ENCODE data around the gene ACRV1.

ACRV1 gene

GRCh38 chr11:125694951-125695350 lies 14.3 kb upstream of the ACRV1 start:
- ChIA-PET CTCF (no interaction called here), POLR2A (no interaction called here)

GRCh38 chr11:125692887-125693286 lies 12.2 kb upstream of the ACRV1 start:
- ChIA-PET POLR2A (no interaction called here), CTCF (interaction anchor here (1.1 to 1.3 kb wide), 2 partner anchors 8 to 10 kb away, joined by 3 to 4 read pairs; no protein-coding TSS in a partner anchor)
- TF ChIP-seq CTCF (IDR thresholded peaks at IDR 0.05; ENCODE audit: control extremely low read depth, extremely low read depth, low read depth, missing control alignments), result no peak
- DNase-seq (ENCODE audit: extremely low spot score), result no peak

More at GRCh38 chr11:125694951-125695350, 14.3 kb upstream of the ACRV1 start:
- no peak for TF ChIP-seq CTCF (IDR thresholded peaks at IDR 0.05; ENCODE audit: control extremely low read depth, extremely low read depth, low read depth, missing control alignments)
- no peak for DNase-seq (ENCODE audit: extremely low spot score)

- CTCF ChIA-PET, result no interaction called here
- POLR2A ChIA-PET, result no interaction called here
- DNase-seq (ENCODE audit: extremely low spot score), result no peak
- TF ChIP-seq CTCF (IDR thresholded peaks at IDR 0.05; ENCODE audit: control extremely low read depth, extremely low read depth, low read depth, missing control alignments), result no peak
Measured at GRCh38 chr11:125690006-125690405, 9.4 kb upstream of the ACRV1 start.

- CTCF ChIA-PET, result interaction anchor here (1.0 to 1.1 kb wide), 2 partner anchors 9 to 11 kb away, joined by 3 read pairs; partner anchors contain the start of gene ACRV1
- DNase-seq (ENCODE audit: extremely low spot score), result no peak
- TF ChIP-seq CTCF (IDR thresholded peaks at IDR 0.05; ENCODE audit: control extremely low read depth, extremely low read depth, low read depth, missing control alignments), result no peak
- POLR2A ChIA-PET, result no interaction called here
Measured at GRCh38 chr11:125689274-125689859, 8.7 kb upstream of the ACRV1 start.

- no peak for TF ChIP-seq CTCF (IDR thresholded peaks at IDR 0.05; ENCODE audit: control extremely low read depth, extremely low read depth, low read depth, missing control alignments)
- ChIA-PET CTCF (interaction anchor here (1.0 to 1.1 kb wide), 2 partner anchors 8 to 11 kb away, joined by 3 read pairs; partner anchors contain the start of gene ACRV1), POLR2A (no interaction called here)
- DNase-seq (ENCODE audit: extremely low spot score), result no peak
Measured at GRCh38 chr11:125688632-125689031, 8.0 kb upstream of the ACRV1 start.

GRCh38 chr11:125688066-125688465 lies 7.4 kb upstream of the ACRV1 start:
- no peak for TF ChIP-seq CTCF (IDR thresholded peaks at IDR 0.05; ENCODE audit: control extremely low read depth, extremely low read depth, low read depth, missing control alignments)
- no peak for DNase-seq (ENCODE audit: extremely low spot score)
- ChIA-PET CTCF (interaction anchor here (1.0 kb wide), 1 partner anchor 8 kb away, joined by 3 read pairs; the partner anchor contains the start of gene ACRV1), POLR2A (no interaction called here)

Data from GM10248 (cell line).